Upper lobe of right lung (tissue), 1 donor: ENCODE data around the gene FIP1L1. TPM values are rescaled to one million over a fixed set of nuclear protein-coding genes. Genes with fewer than 3 reads are reported as not detected.

Experiments used
- ATAC-seq: fragments of 200-7000 bp; cut with Tn5 transposase; one replicate; pipeline ENCODE4 v1.9.1; 2020; ENCODE audit warnings: mild to moderate bottlenecking, moderate library complexity
- DNase-seq: peaks from one replicate; pipeline ENCODE4 v3.0.0-alpha.2; 2020
- H3K27ac ChIP-seq: fragments of 200-600 bp; one replicate; pipeline ENCODE4 v1.8.0; 2022
- H3K27me3 ChIP-seq: fragments of 200-600 bp; one replicate; pipeline ENCODE4 v1.8.0; 2022; ENCODE audit warnings: mild to moderate bottlenecking
- H3K36me3 ChIP-seq: fragments of 200-600 bp; one replicate; pipeline ENCODE4 v1.8.0; 2022
- H3K4me1 ChIP-seq: fragments of 200-600 bp; one replicate; pipeline ENCODE4 v1.8.0; 2022
- H3K4me3 ChIP-seq: fragments of 200-600 bp; one replicate; pipeline ENCODE4 v1.8.0; 2022; ENCODE audit warnings: mild to moderate bottlenecking
- H3K9me3 ChIP-seq: fragments of 200-600 bp; one replicate; pipeline ENCODE4 v1.8.0; 2022
- CTCF ChIP-seq: fragments of 200-600 bp; IDR thresholded peaks from one replicate; pipeline ENCODE4 v1.8.0; 2022; ENCODE audit warnings: antibody characterized with exemption
- intact Hi-C: fragments of 100-400 bp; cut with DNase I; formaldehyde crosslinking; loops from one replicate; pipeline ENCODE4 v1.11.0; 2022
- total RNA-seq: library from RNA; stranded (reverse); fragmentation: NEBNext Ultra II Directional; extraction: Animal tissue kit (Norgen Biotek cat#: 25700); gene quantifications from one replicate; pipeline ENCODE4 v1.2.1, GENCODE V29; 2021
- donor health status: DM: no; HTN: yes; CAD: no; lungs with severe emphysema.

The FIP1L1 gene
- total RNA-seq, 1 donor from 2014 or later = 39.0 TPM

DNA sequence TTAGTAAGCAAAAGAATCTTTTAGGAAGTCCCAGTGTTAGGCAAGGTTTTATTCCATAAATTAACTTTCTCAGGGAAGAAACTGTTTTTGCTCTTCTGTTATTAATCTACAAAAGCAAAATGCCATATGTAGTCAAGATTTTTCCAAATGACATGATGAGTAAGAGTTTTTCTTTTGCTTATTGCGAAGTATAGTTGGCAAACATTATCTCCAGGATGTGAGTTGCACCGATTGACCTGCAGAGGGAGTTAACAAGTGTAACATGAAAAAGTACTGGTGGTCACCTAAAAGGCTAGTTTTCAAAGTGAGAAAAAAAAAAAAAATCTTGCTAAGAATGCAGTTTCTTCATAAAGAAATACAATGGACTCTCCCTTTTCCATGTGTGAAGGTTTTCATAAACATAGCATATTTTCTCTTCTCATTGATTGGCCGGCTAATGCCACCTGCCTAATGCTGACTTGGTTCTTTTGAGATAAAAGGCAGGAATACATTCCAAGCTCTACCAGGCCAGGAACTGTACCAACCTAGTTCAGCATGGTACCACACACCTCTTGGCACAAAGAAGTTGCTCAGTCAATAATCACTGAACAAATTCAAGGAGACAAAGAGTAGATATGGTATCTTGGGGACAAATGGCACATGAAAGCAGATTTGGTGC lies 113.7 kb downstream of the FIP1L1 start:
- no peak overlapping the region for H3K27ac ChIP-seq
- H3K27me3 ChIP-seq = no peaks in the 10 kb centered on the region
- peaks cover 10% of the 10 kb centered on the region for H3K4me1 ChIP-seq
- no peaks in the 10 kb centered on the region for H3K36me3 ChIP-seq
- no peak overlapping the region for H3K4me3 ChIP-seq
- TF ChIP-seq CTCF = peak; percentile 69
- ATAC-seq (peak; percentile 63), DNase-seq (no peak)
- H3K9me3 ChIP-seq = no peaks in the 10 kb centered on the region
- intact Hi-C loops = no loop called here

DNA sequence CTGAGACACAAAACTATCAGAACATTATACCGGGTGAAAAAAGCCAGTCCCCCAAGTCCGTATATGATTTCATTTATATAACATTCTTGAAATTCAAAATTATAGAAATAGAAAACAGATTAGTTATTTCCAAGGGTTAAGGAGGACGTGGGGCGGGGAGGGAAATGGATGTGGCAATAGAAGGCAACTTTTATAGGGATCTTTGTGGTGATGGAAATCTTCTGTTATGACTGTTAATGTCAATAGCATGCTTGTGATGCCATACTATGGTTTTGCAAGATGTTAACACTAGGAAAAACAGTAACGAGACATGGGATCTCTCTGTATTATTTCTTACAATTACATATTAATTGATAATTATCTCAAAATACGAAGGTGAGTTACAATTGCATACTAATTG lies 117.4 kb downstream of the FIP1L1 start:
- no peaks in the 10 kb centered on the region for H3K36me3 ChIP-seq
- no peak for TF ChIP-seq CTCF
- no peaks in the 10 kb centered on the region for H3K27me3 ChIP-seq
- H3K9me3 ChIP-seq = no peaks in the 10 kb centered on the region
- ATAC-seq (no peak), DNase-seq (no peak)
- no peak overlapping the region for H3K27ac ChIP-seq
- intact Hi-C loops = no loop called here
- H3K4me1 ChIP-seq = peaks cover 10% of the 10 kb centered on the region
- no peak overlapping the region for H3K4me3 ChIP-seq

DNA sequence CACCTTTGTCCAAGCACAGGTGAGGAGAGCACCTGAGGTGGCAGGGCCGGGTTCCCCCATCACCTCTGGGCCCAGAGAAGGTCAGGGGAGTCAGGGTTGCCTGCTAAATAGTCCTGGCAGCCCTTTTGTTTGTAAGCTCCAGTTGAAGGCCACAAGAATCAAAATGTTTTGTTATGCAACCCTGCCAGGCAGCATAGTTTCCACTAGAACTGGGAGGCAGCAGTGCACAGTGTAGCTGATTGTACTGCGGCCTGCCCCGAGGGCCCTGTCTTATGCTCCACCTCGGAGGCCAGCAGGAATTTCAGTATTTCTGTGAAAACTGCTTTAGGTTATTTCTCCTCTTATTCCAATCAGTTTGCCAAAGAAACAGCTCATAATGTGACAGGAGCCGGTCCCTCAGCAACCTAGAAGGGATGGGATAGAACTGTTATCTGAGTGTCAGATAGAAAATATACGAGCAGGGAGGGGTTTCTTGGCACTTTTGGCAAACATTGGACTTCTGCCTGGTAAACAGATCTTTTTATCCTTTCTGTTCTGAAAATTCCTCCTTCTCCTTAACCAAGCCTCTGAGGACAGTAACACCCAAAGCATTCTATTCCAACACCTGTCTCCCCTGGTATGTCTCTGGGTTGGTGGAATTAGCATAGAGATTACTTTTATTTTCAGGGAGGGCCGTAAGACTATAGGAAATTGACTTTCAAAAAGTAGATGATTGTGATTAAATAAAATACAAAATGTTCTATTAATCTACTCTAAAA lies 120.2 kb downstream of the FIP1L1 start:
- no peak for TF ChIP-seq CTCF
- Histone ChIP-seq H3K27me3 (no peaks in the 10 kb centered on the region), H3K4me3 (no peak overlapping the region), H3K9me3 (no peaks in the 10 kb centered on the region), H3K4me1 (no peaks in the 10 kb centered on the region), H3K27ac (peak overlapping the region; percentile 4), H3K36me3 (no peaks in the 10 kb centered on the region)
- intact Hi-C loops = no loop called here
- DNase-seq (no peak), ATAC-seq (peak; percentile 48)

DNA sequence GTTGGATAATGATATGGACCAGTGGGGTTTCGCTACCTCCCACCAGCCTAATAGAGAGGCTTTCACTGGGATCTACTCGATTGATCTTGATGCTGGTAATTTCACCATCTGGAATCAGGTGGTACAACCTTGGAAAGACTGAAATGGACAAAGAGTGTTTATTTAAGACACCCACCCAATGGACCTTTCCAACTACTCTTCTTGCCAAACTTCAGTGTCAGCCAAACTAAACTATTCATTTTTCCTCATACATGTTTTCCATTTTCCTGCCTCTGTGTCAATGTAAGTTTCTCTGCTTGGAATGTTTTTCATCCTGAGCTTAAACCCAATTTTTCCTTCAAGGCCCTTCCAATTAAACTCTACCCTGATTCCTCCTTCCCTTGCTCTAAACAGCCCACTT lies 121.3 kb downstream of the FIP1L1 start:
- intact Hi-C loops = no loop called here
- Histone ChIP-seq H3K4me1 (no peaks in the 10 kb centered on the region), H3K27me3 (no peaks in the 10 kb centered on the region), H3K9me3 (no peaks in the 10 kb centered on the region), H3K27ac (no peak overlapping the region), H3K36me3 (no peaks in the 10 kb centered on the region), H3K4me3 (no peak overlapping the region)
- no peak for TF ChIP-seq CTCF
- DNase-seq (no peak), ATAC-seq (no peak)

DNA sequence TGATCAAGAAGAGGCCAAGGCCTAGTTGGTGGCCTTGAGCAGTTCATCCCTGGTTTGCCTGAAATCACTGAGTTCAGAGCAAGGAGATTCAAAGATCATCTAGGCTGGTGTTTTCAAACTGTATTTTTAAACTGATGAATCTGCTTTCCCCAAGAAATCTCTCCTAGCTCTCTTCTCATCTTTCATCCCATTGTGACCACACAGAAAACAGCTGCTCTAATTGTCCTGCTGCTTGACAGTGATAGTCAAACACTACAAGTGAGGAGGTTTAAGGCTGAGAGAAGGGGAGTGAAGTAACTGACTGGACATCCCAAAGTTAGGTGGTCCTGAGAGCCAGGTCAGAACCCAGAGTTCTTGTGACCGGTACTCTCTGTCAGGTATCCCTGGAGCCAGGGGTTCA lies 122.3 kb downstream of the FIP1L1 start:
- Histone ChIP-seq H3K9me3 (no peaks in the 10 kb centered on the region), H3K27me3 (no peaks in the 10 kb centered on the region), H3K36me3 (no peaks in the 10 kb centered on the region), H3K27ac (no peak overlapping the region), H3K4me3 (no peak overlapping the region), H3K4me1 (no peaks in the 10 kb centered on the region)
- no peak for TF ChIP-seq CTCF
- ATAC-seq (no peak), DNase-seq (no peak)
- intact Hi-C loops = no loop called here
